ENCODE measurements around the gene PTPRD.

GRCh38 chr9:8643464-8643863 lies 1969.3 kb downstream of the PTPRD start:
- TF ChIP-seq CTCF (conservative IDR thresholded peaks at IDR 0.05; ENCODE audit: low read length) (no peak), EZH2phosphoT487 (IDR thresholded peaks at IDR 0.05; ENCODE audit: borderline replicate concordance) (no peak)

Data from Loucy (cell line).